ENCODE results near the gene CPEB2. TPM values are rescaled to one million over a fixed set of nuclear protein-coding genes. Genes with fewer than 3 reads are reported as not detected.
"Not testable (repeated sequence)": the region's sequence is repeated elsewhere in the genome, so short reads cannot be mapped to it uniquely, and the experiment has no call there.

The CPEB2 gene
- total RNA-seq, 1 donor from 2014 or later: 24.3 TPM

DNA sequence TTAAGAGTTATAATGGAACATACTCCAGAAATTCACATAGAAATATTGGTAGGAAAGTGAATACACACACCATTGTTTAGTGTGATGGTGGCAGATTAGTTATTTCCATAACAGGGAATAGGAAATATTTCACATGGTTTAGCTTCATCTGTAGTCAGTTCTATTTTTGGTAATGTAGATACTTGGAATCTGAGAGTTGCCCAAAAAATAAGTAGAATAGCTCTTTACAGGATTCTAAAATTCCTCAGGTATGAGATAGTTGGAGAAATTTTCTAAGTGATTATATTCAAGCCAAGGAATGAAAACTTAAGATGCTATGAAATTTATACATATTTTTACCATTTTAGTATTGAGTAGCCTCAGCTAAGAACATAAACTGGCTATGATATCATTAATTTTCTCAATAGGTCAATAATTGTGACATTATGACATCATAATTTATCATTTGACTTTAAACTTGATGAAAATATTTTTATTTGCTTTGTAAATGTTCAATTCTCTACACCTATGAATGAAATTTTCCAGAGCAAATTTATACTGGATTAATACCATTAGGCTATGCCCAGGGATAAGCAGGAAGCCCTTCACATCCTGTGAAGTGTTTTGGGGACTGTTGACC, 35.8 kb downstream of the CPEB2 start:
- DNase-seq (no peak), ATAC-seq (no peak)
- intact Hi-C loops (cut with micrococcal nuclease): no loop called here

DNA sequence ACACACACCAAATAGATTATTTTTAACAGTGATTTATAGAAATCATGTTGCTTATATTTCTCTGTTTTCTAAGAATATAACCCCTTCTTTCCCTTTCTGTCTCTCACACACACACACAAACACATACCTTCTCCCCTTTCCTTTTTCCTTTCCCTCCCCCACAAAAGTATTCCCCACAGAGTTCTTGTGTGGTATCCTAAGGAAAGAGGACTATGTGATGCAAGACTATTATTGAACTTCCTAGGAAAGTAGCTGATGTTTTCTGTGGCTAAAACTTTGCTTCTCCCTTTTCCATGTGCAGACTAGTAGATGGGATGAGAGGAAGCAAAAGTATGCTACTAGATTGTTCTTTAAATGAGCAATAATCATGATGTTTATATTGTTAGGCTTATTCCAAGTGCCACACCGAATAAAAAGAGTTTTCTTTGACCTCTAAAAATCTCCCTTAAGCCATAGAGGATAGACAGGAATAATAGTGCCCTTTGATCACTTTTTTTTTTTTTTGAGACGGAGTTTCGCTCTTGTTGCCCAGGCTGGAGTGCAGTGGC, 38.7 kb downstream of the CPEB2 start:
- ATAC-seq (no peak), DNase-seq (no peak)
- intact Hi-C loops (cut with micrococcal nuclease): no loop called here

DNA sequence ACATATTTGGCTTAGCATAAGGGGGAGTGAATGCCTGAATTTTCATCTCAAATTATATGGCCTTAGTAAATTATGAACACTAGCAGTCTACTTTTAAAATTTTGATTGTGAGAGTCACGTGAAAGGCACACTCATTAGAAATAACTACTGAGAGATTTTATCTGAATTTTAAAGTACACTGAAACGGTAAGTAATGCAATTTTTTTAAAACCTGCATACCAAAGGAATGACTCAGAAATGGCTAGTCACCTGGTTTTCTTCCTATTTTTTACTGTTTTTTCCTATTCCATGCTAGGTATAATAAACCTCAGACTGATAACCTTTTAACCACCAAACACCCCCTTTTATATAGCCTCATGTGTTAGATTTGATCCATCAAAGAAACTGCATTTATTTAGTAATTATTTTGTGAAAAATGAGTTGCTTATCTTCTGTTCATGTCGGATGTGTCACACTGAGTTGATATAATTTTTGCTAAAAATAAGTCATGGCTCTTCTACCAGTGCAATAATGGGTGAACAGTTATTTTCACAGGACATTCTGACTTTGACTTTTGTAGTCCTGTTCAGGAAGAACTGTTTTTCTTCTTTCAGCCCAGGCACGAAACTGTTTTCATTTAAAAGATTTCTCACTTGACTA, 40.4 kb downstream of the CPEB2 start:
- intact Hi-C loops (cut with micrococcal nuclease): no loop called here
- no peak for DNase-seq

DNA sequence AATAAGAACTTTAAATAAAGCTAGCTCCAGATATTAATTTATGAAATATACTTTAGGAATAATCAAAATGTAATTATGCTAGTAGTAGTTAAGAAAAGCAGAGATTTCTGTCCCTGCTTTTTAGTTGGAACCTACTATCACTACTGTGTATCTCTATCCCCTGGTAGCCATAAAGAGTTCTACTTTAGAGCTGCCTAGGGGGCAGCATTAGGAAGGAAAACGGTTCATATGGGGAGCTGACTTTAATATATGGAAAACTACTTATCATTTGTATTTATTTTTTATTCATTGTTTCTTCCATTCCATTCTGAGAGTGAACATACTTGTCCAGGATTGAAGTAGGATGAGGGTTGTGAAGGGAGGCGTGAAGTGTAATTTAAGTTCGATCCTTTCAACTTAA, 40.9 kb downstream of the CPEB2 start:
- no peak for DNase-seq
- no peak for ATAC-seq
- intact Hi-C loops (cut with micrococcal nuclease): no loop called here

More for the DNA sequence above, 40.4 kb downstream of the CPEB2 start:
- ATAC-seq: no peak

DNA sequence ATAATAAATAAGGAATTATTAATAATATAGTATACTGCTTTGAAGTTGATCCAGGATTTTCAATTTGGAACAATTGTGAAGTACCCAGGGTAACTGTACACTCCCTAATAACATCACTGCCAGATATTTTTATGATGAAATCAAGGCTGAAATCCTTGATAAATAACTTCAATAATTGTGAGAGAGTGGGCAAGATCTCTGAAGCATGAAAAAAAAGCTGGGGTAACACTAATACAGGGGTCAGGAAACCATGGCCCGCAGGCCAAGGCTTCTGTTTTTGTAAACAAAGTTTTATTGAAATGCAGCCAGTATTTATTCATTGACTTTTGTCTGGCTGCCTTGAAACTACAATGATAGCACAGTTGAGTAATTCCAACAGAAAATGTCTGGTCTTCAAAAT, 41.6 kb downstream of the CPEB2 start:
- intact Hi-C loops (cut with micrococcal nuclease): no loop called here
- ATAC-seq: no peak
- DNase-seq: no peak

DNA sequence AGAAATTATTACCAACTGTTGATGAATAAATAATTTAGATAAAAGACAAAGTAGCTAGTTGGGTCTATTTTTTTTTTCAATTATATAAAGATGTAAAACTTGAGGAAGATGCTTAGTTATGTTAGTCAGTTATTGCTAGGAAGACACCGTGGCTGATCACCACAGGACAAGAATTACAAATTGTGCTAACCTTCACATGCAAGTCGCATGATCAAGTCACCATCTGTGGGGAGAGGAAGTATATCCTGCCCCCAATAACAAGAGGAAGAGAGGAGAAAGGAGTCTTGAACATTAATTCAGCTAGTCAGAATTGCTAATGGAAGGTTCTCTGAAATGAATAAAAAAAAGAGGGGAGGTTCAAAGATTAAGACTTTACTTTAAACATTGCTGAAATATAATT, 52.3 kb downstream of the CPEB2 start:
- ATAC-seq: no peak

DNA sequence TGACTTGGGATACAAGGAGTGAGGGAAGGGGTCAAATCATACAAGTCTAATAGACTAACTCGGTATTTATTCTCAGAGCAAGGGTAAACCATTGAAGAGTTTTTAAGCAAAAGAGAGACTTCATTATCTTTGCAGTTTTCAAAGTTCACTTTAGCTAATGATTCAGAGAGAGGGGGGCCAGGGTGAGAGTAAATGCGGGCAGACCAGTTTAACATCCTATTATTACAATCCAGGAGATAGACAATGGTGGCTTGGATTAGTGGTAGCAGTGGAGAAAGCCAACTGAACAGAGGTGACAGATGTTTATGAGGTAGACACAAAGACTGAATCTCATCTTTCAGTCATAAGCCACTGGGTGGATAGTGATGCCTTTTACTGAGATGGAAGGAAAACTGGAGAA, 57.9 kb downstream of the CPEB2 start:
- DNase-seq (no peak), ATAC-seq (no peak)
- intact Hi-C loops (cut with micrococcal nuclease): no loop called here

More for the DNA sequence above, 52.3 kb downstream of the CPEB2 start:
- intact Hi-C loops (cut with micrococcal nuclease): no loop called here
- no peak for DNase-seq

DNA sequence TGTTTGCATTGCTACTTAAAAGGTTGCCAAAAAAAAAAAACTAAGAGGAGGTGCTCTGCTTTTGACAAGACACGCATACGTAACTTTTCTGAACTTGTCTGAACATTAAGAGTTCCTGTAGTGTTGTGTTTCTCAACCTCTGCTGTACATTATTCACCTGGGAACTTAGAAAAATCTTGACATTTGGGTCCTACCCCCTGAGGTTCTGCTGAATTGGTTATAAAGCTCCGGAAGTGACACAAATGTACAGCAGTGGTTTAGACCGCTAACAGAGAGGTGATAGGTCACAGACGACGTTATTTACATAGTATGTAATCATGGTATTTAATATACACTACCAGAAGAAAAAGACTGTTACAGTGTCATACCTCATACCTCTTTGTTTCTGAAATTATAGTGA, 61.1 kb downstream of the CPEB2 start:
- no peak for ATAC-seq

DNA sequence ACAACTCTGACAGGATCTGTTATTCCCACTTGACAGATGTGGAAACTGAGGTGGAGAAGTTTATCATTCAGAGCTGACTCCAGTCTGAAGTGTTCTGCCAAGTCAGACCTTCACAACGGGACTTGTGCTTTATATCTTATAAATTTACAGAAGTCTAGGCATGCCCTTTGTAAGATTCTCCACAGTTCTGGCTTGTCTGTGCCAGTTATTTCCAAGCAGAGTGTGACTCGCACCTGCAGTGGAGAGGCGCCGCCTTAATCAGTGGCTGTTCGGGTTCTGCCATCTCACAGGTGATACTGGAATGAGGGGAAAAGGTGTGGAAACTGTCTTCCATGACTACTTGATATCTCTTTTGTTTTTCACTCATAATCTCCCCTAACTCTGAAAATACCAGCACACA, 63.2 kb downstream of the CPEB2 start:
- ATAC-seq (no peak), DNase-seq (no peak)
- intact Hi-C loops (cut with micrococcal nuclease): no loop called here

More for the DNA sequence above, 61.1 kb downstream of the CPEB2 start:
- intact Hi-C loops (cut with micrococcal nuclease): no loop called here
- DNase-seq: no peak

DNA sequence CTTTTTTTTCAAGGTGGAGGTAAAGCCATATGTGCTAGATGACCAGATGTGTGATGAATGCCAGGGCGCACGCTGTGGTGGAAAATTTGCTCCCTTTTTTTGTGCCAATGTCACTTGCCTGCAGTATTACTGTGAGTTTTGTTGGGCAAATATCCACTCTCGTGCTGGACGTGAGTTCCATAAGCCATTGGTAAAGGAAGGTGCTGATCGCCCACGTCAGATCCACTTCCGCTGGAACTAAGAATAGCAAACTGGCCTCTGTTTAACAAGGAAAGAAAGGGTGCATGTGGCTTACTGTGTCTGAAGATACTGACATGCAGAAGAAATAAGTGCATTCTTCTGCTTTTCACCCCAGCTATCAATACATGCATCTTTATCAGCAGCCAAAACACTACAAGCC, 63.9 kb downstream of the CPEB2 start:
- no peak for DNase-seq
- intact Hi-C loops (cut with micrococcal nuclease): no loop called here
- ATAC-seq: peak; percentile 25

DNA sequence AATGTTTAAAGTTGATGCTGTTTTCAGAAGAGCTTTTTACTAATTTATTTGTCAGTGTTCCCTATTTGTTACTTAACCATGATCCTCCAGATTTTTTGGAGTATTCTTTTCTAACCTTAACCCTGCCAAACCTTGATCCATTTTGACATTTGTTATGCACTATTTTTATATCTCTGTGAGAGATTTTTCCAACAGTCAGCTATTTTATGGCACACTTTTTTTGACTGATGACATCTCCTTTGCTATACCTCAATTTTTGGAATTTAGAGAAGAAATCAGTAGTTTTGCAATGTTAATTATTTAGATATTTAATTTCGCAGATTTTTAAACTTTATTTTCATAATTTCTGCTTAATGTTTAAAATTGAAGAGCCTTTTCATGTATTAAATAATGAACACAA, 66.0 kb downstream of the CPEB2 start:
- DNase-seq: no peak
- intact Hi-C loops (cut with micrococcal nuclease): no loop called here
- no peak for ATAC-seq

DNA sequence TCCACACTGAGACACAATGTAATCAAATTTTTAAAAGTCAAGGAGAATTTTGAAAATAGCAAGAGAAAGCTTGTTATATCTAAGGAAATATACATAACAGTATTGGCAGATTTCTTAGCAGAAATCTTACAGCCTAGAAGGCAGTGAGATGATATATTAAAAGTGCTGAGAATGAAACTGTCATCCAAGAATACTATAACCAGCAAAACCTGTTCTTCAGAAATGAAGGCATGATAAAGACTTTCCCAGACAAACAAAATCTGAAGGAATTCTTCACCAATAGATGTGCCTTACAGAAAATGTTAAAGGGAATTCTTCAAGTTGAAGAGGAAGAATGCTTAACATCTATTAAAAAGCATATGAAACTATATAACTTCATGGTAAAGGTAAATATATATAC, 73.6 kb downstream of the CPEB2 start:
- no peak for ATAC-seq
- intact Hi-C loops (cut with micrococcal nuclease): no loop called here
- DNase-seq: no peak

DNA sequence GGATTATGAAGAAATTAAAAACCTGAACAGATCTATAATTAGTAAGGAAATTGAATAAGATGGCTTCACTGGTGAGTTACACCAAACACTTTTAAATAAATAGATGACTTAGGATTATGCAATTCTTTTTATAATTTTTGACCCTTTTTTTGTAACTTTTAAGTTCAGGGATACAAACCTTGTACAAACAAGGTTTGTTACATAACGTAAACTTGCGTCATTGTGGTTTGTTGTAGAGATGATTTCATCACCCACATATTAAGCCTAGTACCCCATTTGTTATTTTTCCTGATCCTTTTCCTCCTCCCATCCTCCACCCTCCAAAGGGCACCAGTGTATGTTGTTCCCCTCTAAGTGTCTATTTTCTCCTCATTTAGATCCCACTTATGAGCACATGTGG, 75.7 kb downstream of the CPEB2 start:
- intact Hi-C loops (cut with micrococcal nuclease): no loop called here
- ATAC-seq (no peak), DNase-seq (no peak)

DNA sequence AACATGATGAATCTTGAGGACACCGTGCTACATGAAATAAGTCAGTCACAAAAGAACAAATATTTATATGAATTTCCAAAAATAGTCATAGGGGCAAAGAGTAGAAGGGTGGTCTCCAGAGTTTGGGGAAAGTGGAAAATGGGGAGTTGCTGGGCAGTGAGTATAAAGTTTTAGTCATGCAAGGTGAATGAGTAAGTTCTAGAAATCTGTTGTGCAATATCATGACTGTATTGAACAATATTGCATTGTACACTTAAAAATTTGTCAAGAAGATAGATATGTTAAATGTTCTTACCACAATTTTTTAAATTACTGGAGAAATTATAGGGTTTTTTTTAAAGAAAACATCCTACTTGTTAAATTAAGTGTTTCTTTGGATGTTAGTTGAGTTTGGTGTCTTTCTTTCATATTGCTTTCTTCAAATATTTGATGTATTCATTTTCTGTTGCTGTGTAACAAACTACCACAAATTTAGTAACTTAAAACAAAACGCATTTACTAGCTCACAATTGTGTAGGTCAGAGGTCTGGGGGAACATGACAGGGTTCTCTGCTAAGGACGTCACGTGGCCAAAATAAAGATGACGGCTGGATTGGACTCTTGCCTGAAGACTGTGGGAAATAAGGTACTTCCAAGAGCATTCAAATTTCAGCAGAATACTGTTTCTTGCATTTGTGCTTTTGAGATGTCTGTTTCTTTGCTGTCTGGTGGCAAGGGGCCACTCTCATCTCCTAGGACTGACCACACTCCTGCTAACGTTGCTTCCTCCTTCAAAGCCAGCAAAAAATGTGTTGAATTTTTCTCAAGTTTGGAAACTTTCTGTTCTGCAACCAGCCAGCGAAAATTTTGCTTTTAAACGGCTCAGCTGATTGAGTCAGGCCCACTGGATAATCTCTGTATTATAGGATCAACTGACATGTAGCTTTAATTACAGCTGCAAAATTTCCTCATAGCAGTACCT, 76.7 kb downstream of the CPEB2 start:
- no peak for DNase-seq
- intact Hi-C loops (cut with micrococcal nuclease): no loop called here
- no peak for ATAC-seq

DNA sequence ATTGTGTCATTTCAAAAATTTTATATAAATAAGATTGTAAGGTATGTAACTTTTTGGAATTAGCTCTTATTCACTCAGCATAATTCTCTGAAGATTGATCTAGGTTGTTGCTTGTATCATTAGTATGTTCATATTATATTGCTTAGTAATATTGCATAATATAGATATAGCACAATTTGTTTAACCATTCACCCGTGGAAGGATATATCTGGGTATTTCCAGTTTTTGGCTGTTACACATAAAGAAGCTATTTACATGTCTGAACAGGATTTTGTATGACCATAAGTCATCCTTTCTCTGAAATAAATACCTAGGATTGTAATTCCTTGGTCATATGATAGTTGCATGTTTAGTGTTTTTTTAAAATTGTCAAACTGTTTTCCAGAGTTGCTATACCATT, 82.5 kb downstream of the CPEB2 start:
- intact Hi-C loops (cut with micrococcal nuclease): no loop called here
- DNase-seq: no peak
- no peak for ATAC-seq

DNA sequence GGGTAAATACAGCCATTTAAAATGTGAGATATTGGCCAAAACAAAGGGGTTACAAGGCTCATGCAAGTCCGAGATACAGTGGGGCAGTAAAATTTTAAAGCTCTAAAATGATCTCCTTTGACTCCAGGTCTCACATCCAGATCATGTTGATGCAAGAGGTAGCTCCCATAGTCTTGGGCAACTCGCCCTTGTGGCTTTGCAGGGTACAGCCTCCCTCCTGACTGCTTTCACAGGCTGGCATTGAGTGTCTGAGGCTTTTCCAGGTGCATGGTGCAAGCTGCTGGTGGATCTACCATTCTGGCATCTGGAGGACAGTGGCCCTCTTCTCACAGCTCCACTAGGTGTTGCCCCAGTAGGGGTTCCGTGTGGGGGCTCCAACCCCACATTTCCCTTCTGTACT, 83.5 kb downstream of the CPEB2 start:
- not testable (repeated sequence) for DNase-seq

DNA sequence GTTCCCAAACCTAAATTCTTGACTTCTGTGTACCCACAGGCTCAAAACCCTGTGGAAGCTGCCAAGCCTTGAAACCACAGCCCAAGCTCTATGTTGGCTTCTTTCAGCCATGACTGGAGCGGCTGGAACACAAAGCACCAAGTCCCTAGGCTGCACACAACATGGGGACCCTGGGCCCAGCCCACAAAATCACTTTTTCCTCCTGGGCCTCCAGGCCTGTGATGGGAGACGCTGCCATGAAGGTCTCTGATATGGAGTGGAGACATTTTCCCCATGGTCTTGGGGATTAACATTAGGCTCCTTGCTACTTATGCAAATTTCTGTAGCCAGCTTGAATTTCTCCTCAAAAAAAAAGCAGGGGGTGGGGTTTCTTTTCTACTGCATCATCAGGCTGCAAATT, 84.0 kb downstream of the CPEB2 start:
- DNase-seq; ATAC-seq; intact Hi-C loops (cut with micrococcal nuclease): not testable (repeated sequence)

More for the DNA sequence above, 83.5 kb downstream of the CPEB2 start:
- intact Hi-C loops (cut with micrococcal nuclease); ATAC-seq: not testable (repeated sequence)

DNA sequence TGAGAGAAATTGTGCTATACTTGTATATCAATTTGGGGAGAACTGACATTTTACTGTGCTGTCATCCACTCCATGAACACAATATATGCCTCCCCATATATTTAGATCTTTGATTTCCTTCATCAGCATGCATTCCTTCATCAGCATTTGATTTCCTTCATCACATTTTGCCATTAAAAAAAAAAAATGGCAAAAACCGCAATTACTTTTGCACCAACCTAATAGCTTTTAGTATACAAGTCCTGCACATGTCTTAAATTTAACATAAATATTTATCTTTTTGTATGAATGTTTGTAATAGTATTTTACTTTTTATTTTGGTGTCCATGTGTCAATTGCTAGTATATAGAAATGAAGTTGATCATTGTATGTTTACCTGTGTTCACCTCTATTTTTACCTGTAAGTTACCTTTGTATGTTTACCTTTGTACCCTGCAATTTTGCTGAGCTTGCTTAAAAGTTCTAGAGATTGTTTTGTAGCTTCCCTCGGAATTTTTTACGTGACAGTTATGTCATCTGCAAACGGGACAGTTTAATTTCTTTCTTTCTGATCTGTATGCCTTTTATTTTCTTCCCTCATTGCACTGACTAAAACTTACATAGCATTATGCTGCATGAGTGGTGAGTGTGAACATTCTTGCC, 86.2 kb downstream of the CPEB2 start:
- DNase-seq (no peak), ATAC-seq (no peak)
- intact Hi-C loops (cut with micrococcal nuclease): no loop called here

DNA sequence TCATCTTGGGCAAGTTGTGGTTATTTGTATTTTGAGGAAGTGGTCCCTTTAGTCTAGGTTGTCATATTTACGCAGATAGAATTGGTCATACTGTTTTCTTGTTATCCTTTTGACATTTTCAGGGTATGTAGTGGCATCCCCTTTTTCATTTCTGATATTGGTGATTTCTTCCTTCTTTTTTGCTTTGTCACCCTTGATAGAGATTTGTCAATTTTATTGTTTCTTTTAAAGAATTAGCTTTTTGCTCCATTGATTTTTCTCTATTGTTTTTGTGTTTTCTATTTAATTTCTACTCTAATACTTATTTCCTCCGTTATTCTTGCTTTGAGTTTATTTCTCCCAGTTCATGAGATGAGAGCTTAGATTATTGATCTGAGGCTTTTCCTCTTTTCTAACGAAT, 87.7 kb downstream of the CPEB2 start:
- no peak for DNase-seq
- intact Hi-C loops (cut with micrococcal nuclease): no loop called here
- ATAC-seq: no peak

Measured in left ventricle myocardium superior (tissue), 1 donor.